Gastroesophageal sphincter (tissue), 4 donors: ENCODE data around the gene TTLL8. TPM values are rescaled to one million over a fixed set of nuclear protein-coding genes. Genes with fewer than 3 reads are reported as not detected.

Source experiments
- ATAC-seq: fragments of 150-250 bp; one replicate; pipeline ENCODE4 v1.9.1; 2016; ENCODE audit warnings: mild to moderate bottlenecking, moderate library complexity
- H3K27ac ChIP-seq, 4 donors: fragments of 200-600 bp; sonication (generic) in 3 of 4; 1 replicate in 3 of 4; 2 replicates in 1 of 4; pipeline ENCODE4 v1.5.1; 2016 to 2019
- H3K27me3 ChIP-seq: fragments of 200-600 bp; sonication (generic); one replicate; pipeline ENCODE4 v1.5.1; 2019
- H3K36me3 ChIP-seq, 2 donors: fragments of 200-600 bp; sonication (generic); one replicate each; pipeline ENCODE4 v1.5.1; 2019; ENCODE audit warnings: control low read depth in 1 of 2
- H3K4me1 ChIP-seq, 3 donors: fragments of 200-600 bp; sonication (generic); 1 replicate in 2 of 3; 2 replicates in 1 of 3; pipeline ENCODE4 v1.5.1; 2016 to 2019; ENCODE audit warnings: control low read depth in 2 of 3
- H3K4me3 ChIP-seq, 2 donors: fragments of 200-600 bp; sonication (generic); one replicate each; pipeline ENCODE4 v1.5.1; 2019; ENCODE audit warnings: mild to moderate bottlenecking in 1 of 2, moderate library complexity in 1 of 2
- H3K9me3 ChIP-seq, 3 donors: fragments of 200-600 bp; sonication (generic); one replicate each; pipeline ENCODE4 v1.5.1; 2017 to 2019; ENCODE audit warnings: control low read depth in 2 of 3
- EP300 ChIP-seq: sonication (generic); formaldehyde crosslinking; IDR thresholded peaks from one replicate; pipeline ENCODE4 v1.6.1; 2017; ENCODE audit warnings: antibody characterized with exemption, mild to moderate bottlenecking
- POLR2A ChIP-seq, 2 donors: fragments of 450-650 bp; IDR thresholded peaks; one replicate each; pipeline ENCODE4 v1.6.1; 2017; ENCODE audit warnings: antibody characterized with exemption in 2 of 2, mild to moderate bottlenecking in 2 of 2, moderate library complexity in 1 of 2
- POLR2AphosphoS5 ChIP-seq: sonication (generic); formaldehyde crosslinking; IDR thresholded peaks from one replicate; pipeline ENCODE4 v1.6.1; 2017; ENCODE audit warnings: antibody characterized with exemption
- WGBS, 2 donors: methylation state at CpG; one replicate each; pipeline ENCODE4 v1.1.5; 2018; ENCODE audit warnings: low coverage in 1 of 2; 5-methylcytosine and 5-hydroxymethylcytosine counted together
- total RNA-seq, 4 donors: library from RNA; depleted of rRNA; stranded (reverse); fragments of >200 nt; gene quantifications; one replicate each; pipeline ENCODE4 v1.1.0, GENCODE V29; 2016
- TF ChIP-seq, protein P1 (sequence below), 4 experiments: fragments of 200-600 bp in 2 of 4; fragments of 450-650 bp in 2 of 4; sonication (generic) in 1 of 4; IDR thresholded peaks; one replicate each; pipeline ENCODE4 v1.5.1; 2017 to 2019; ENCODE audit warnings: antibody characterized with exemption in 4 of 4, mild to moderate bottlenecking in 2 of 4, moderate library complexity in 2 of 4

Gene TTLL8
- total RNA-seq, 4 donors from 2014 or later, result not detected

- no peaks in the 10 kb centered on the region for H3K4me1 ChIP-seq
- no peak overlapping the region for H3K4me3 ChIP-seq
- TF ChIP-seq POLR2A (IDR thresholded peaks at IDR 0.05) (no peak), EP300 (no peak)
- TF ChIP-seq, protein P1, sequence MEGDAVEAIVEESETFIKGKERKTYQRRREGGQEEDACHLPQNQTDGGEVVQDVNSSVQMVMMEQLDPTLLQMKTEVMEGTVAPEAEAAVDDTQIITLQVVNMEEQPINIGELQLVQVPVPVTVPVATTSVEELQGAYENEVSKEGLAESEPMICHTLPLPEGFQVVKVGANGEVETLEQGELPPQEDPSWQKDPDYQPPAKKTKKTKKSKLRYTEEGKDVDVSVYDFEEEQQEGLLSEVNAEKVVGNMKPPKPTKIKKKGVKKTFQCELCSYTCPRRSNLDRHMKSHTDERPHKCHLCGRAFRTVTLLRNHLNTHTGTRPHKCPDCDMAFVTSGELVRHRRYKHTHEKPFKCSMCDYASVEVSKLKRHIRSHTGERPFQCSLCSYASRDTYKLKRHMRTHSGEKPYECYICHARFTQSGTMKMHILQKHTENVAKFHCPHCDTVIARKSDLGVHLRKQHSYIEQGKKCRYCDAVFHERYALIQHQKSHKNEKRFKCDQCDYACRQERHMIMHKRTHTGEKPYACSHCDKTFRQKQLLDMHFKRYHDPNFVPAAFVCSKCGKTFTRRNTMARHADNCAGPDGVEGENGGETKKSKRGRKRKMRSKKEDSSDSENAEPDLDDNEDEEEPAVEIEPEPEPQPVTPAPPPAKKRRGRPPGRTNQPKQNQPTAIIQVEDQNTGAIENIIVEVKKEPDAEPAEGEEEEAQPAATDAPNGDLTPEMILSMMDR (IDR thresholded peaks at IDR 0.05), result no peak
- no peak overlapping the region for H3K27ac ChIP-seq
- no peaks in the 10 kb centered on the region for H3K36me3 ChIP-seq
- WGBS, 2 donors, result 79 to 100% methylated on average over 1 to 9 of the region's 11 CpGs
- no peak for ATAC-seq
- H3K27me3 ChIP-seq, result peaks cover 59% of the 10 kb centered on the region
- H3K9me3 ChIP-seq, result no peaks in the 10 kb centered on the region
Measured at GRCh38 chr22:50068096-50068495, 10.0 kb upstream of the TTLL8 start.

- no peaks in the 10 kb centered on the region for H3K9me3 ChIP-seq
- no peak overlapping the region for H3K27ac ChIP-seq
- peaks cover 59% of the 10 kb centered on the region for H3K27me3 ChIP-seq
- no peak for ATAC-seq
- TF ChIP-seq, protein P1 (IDR thresholded peaks at IDR 0.05), result no peak
- TF ChIP-seq EP300 (no peak), POLR2A (IDR thresholded peaks at IDR 0.05) (no peak), POLR2AphosphoS5 (no peak)
- no peak overlapping the region for H3K4me3 ChIP-seq
- H3K36me3 ChIP-seq, result no peaks in the 10 kb centered on the region
- no peaks in the 10 kb centered on the region for H3K4me1 ChIP-seq
- 56 to 76% methylated on average over 2 to 6 of the region's 8 CpGs for WGBS, 2 donors
Measured at GRCh38 chr22:50067244-50067643, 9.1 kb upstream of the TTLL8 start.

DNA sequence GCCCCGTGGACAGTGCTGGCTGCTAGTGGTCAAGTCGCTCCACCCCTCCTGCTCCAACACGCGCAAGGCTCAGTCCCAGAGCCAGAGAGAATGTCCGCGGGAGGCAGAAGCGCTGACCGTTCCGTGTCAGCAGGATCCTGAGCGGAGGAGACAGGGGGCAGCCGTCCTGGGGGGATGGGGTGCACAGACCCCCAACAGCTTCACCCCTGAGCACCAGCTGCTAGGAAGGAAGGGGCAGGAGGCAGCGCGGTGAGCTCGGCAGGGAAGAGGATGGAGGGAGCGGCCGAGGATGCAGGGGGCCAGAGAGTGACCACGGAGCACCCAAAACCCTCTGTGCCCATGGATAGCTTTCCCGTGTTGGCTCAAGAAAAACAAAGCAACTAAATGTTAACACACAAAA, 6.4 kb upstream of the TTLL8 start:
- Histone ChIP-seq H3K9me3 (no peaks in the 10 kb centered on the region), H3K4me1 (peaks cover 0 to 3% (median 0%) of the 10 kb centered on the region in 3 donors), H3K4me3 (no peak overlapping the region), H3K27me3 (peaks cover 68% of the 10 kb centered on the region), H3K27ac (no peak overlapping the region), H3K36me3 (no peaks in the 10 kb centered on the region)
- WGBS, 2 donors, result 65 to 76% methylated on average over 4 to 8 of the region's 18 CpGs
- ATAC-seq, result no peak
- no peak for TF ChIP-seq POLR2AphosphoS5

DNA sequence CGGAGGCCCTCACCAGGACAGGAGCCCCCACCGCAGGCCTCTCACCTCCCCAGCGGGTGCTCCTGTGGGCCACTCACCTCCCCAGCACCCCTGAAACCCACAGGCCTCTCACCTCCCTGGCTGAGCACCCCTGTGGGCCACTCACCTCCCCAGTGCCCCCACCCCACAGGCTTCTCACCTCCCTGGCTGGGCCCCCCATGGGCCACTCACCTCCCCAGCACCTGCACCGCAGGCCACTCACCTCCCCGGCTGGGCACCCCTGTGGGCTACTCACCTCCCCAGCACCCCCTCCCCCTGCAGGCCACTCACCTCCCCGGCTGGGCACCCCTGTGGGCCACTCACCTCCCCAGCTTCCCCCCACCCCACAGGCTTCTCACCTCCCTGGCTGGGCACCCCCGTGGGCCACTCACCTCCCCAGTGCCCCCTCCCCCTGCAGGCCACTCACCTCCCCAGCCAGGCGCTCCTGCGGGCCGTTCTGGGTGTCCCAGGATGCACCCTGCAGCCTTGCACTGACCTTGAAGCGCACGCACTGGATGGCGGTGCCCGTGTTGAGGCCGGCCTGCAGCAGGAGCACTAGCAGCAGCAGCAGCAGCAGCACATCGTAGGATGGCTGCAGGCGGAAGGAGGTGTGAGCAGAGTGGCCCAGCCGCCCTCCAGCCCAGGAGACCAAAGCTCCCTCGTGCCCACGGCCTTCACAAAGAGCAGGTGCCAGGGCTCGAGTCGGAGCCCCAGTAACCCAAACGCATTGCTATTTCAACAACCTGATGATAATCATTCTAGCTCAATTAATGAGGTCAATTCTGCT, 5.7 kb upstream of the TTLL8 start:
- H3K4me3 ChIP-seq, result no peak overlapping the region
- no peaks in the 10 kb centered on the region for H3K36me3 ChIP-seq
- no peak for ATAC-seq
- TF ChIP-seq, protein P1 (IDR thresholded peaks at IDR 0.05), result no peak
- no peak for TF ChIP-seq POLR2AphosphoS5
- no peak for TF ChIP-seq POLR2A (IDR thresholded peaks at IDR 0.05)
- TF ChIP-seq EP300, result no peak
- H3K4me1 ChIP-seq, result peaks cover 0 to 10% (median 3%) of the 10 kb centered on the region in 3 donors
- H3K9me3 ChIP-seq, result no peaks in the 10 kb centered on the region
- H3K27ac ChIP-seq, result no peak overlapping the region
- H3K27me3 ChIP-seq, result peaks cover 75% of the 10 kb centered on the region
- 74 to 87% methylated on average over 3 to 6 of the region's 23 CpGs for WGBS, 2 donors

- Histone ChIP-seq H3K27me3 (peaks cover 82% of the 10 kb centered on the region), H3K4me1 (peaks cover 0 to 20% (median 7%) of the 10 kb centered on the region in 3 donors), H3K27ac (no peak overlapping the region), H3K36me3 (no peaks in the 10 kb centered on the region), H3K4me3 (no peak overlapping the region), H3K9me3 (no peaks in the 10 kb centered on the region)
- WGBS, 2 donors, result 90 to 95% methylated on average over 10 to 11 of the region's 19 CpGs
- TF ChIP-seq POLR2AphosphoS5 (no peak), POLR2A (IDR thresholded peaks at IDR 0.05) (no peak), EP300 (no peak)
- TF ChIP-seq, protein P1 (IDR thresholded peaks at IDR 0.05), result no peak
- ATAC-seq, result no peak
Measured at GRCh38 chr22:50062509-50063135, 4.5 kb upstream of the TTLL8 start.
